Coronary artery (tissue), 2 donors: ENCODE measurements around the gene PTPN9.

Experiments
- DNase-seq: peaks from one replicate; pipeline ENCODE4 v3.0.0-alpha.2; 2017; ENCODE audit warnings: low spot score
- H3K27ac ChIP-seq, 2 donors: fragments of 200-600 bp; sonication (generic); one replicate each; pipeline ENCODE4 v1.5.1; 2016 to 2019
- H3K4me3 ChIP-seq: fragments of 200-600 bp; sonication (generic); 2 replicates; pipeline ENCODE4 v1.5.1; 2016; ENCODE audit warnings: mild to moderate bottlenecking, moderate library complexity
- TF ChIP-seq, protein P1 (sequence below): fragments of 200-600 bp; sonication (generic); IDR thresholded peaks from one replicate; pipeline ENCODE4 v1.5.1; 2019; ENCODE audit warnings: antibody characterized with exemption

PTPN9 gene

GRCh38 chr15:75606711-75607699 is 27.9 kb upstream of the PTPN9 start:
- no peak overlapping the region for H3K27ac ChIP-seq
- no peak overlapping the region for H3K4me3 ChIP-seq
- no peak for DNase-seq
- TF ChIP-seq, protein P1, sequence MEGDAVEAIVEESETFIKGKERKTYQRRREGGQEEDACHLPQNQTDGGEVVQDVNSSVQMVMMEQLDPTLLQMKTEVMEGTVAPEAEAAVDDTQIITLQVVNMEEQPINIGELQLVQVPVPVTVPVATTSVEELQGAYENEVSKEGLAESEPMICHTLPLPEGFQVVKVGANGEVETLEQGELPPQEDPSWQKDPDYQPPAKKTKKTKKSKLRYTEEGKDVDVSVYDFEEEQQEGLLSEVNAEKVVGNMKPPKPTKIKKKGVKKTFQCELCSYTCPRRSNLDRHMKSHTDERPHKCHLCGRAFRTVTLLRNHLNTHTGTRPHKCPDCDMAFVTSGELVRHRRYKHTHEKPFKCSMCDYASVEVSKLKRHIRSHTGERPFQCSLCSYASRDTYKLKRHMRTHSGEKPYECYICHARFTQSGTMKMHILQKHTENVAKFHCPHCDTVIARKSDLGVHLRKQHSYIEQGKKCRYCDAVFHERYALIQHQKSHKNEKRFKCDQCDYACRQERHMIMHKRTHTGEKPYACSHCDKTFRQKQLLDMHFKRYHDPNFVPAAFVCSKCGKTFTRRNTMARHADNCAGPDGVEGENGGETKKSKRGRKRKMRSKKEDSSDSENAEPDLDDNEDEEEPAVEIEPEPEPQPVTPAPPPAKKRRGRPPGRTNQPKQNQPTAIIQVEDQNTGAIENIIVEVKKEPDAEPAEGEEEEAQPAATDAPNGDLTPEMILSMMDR = no peak

DNA sequence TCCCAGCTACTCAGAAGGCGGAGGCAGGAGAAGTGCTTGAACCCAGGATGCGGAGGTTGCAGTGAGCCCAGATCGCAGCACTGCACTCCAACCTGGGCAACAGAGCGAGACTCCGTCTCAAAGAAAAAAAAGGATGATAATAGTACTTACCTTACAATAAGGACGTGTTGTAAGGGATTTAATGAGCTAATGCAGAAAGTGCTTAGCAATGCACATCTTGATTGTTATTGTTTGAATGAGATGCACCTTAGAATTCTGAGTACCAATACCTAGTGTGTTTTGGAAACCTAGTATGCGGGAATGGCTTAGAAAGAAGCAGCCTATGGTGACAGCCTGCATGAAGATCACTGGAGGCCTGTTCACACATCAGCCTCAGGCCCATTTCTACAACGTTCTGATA is 26.9 kb upstream of the PTPN9 start:
- DNase-seq = no peak
- Histone ChIP-seq H3K4me3 (no peak overlapping the region), H3K27ac (no peak overlapping the region)
- TF ChIP-seq, protein P1 = no peak

DNA sequence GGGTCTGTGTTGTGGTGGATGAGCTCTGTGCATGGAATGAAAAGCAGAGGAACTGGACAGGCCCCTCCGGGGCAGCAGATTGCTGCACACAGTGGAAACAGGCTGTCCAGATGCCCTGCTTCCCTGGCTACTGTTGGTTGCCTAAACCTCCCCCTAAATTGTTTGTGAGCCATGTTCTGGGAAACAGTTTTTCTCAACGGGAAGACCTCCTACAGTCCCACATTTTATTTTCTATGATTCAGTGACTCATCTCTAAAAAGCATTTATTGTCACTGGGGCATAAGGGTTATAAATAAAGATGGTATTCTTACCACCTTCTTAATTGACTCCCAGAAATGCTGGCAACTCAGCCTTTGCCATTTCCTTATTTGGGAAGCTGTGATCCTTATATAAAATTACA is 20.3 kb upstream of the PTPN9 start:
- TF ChIP-seq, protein P1 = no peak
- H3K4me3 ChIP-seq = no peak overlapping the region
- DNase-seq = no peak
- no peak overlapping the region for H3K27ac ChIP-seq

DNA sequence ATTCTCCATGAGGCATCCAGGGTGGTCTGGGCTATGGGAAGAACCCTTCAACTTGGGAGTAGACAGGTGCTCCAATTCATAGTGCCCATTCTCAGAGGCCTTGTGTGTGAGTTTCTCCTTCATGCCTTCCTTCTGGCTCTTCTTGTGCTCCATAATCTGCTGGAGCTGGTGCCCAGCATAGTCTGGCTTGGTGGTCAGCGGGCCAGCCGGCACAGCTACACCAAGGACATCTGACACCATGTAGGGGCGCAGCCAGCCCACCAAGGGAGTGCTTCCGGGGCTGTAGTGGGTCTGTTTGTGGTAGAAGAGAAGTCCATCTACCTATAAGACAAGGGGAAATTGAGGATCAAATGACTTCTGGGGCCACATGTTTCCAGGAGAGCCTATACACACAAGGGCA is 19.2 kb upstream of the PTPN9 start:
- TF ChIP-seq, protein P1 = no peak
- H3K4me3 ChIP-seq = no peak overlapping the region
- no peak overlapping the region for H3K27ac ChIP-seq
- DNase-seq = no peak

- no peak for DNase-seq
- no peak overlapping the region for H3K4me3 ChIP-seq
- no peak overlapping the region for H3K27ac ChIP-seq
- TF ChIP-seq, protein P1 = no peak
These were observed 18.7 kb upstream of the PTPN9 start for GRCh38 chr15:75597667-75598341.

DNA sequence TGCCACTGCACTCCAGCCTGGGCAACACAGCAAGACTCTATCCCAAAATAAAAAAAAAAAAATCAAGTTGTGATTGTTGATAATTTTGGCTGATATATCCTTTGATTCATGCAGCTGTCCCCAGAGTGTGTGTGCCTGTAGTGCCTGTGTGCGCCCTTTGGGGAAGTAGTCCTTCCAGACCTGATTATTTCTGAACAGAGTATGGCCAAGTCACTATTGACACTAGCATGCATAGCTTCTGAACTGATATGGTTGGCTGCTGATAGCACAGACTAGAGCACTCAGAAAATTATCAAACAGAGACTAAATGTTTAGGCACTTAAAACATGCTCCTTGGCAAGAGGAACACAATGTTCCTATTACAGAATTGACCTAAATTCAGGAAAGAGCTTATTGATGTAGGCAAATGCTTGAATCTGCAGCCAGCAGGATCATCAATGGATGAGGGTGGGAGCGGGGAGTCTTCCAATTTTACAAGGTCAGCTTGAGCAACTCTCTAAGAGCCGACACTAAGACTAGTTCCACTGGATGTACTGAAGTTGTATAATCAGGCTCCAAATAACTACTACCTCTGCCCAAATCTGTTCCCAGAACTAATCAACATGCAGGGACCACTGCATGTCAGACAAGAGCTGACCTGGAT is 17.7 kb upstream of the PTPN9 start:
- H3K27ac ChIP-seq = no peak overlapping the region

More for the DNA sequence above, 17.7 kb upstream of the PTPN9 start:
- H3K4me3 ChIP-seq = no peak overlapping the region
- DNase-seq = no peak
- TF ChIP-seq, protein P1 = no peak
